ENCODE data around the gene MBNL2.

DNA sequence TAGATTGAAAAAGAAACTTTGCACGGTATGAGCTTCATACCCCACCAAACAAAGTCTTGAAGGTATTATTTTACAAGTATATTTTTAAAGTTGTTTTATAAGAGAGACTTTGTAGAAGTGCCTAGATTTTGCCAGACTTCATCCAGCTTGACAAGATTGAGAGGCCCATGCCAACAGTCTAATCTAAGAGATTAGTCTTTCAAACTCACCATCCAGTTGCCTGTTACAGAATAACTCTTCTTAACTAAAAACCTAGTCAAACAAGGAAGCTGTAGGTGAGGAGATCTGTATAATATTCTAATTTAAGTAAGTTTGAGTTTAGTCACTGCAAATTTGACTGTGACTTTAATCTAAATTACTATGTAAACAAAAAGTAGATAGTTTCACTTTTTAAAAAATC is 169.9 kb downstream of the MBNL2 start:
- TF ChIP-seq YY1 (IDR thresholded peaks at IDR 0.05; ENCODE audit: low read depth) (no peak), CEBPB (IDR thresholded peaks at IDR 0.05) (no peak)
- TF ChIP-seq, protein P1, sequence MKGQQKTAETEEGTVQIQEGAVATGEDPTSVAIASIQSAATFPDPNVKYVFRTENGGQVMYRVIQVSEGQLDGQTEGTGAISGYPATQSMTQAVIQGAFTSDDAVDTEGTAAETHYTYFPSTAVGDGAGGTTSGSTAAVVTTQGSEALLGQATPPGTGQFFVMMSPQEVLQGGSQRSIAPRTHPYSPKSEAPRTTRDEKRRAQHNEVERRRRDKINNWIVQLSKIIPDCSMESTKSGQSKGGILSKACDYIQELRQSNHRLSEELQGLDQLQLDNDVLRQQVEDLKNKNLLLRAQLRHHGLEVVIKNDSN (IDR thresholded peaks at IDR 0.05), result no peak
